ENCODE measurements around the gene ADRM1.

DNA sequence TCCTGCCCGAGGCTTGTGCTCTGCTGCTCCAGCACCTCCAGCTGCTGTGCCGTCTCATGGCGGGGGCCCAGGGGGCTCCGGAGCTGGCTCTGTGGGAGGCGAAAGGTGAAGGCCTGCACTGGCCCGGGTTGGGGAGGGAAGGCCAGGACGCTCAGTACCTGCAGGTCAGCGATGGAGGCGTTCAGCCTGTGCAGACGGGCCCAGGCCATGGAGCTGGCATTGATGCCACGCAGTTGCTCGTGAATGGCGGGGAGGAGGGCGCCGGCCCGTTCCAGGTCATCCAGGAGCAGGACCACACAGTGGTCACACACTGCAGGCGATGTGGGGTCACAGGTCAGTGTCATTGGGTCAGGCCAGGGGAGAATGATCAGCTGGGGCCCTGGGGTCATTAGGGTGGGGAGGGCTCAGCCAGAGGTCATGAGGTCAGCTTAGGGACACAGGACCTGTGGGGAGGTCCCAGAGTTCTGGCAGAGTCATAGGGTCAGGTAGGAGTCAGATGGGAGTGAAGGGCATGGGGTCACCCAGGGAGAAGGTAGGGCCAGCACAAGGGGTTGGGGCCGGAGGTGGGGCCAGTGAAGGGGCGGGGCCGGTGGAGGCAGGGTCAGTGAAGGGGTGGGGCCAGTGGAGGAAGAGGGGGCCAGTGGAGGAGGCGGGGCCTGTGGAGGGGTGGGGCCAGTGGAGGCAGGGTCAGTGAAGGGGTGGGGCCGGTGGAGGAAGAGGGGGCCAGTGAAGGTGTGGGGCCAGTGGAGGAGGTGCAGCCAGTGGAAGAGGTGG lies 18.0 kb downstream of the ADRM1 start:
- TF ChIP-seq, protein P1, sequence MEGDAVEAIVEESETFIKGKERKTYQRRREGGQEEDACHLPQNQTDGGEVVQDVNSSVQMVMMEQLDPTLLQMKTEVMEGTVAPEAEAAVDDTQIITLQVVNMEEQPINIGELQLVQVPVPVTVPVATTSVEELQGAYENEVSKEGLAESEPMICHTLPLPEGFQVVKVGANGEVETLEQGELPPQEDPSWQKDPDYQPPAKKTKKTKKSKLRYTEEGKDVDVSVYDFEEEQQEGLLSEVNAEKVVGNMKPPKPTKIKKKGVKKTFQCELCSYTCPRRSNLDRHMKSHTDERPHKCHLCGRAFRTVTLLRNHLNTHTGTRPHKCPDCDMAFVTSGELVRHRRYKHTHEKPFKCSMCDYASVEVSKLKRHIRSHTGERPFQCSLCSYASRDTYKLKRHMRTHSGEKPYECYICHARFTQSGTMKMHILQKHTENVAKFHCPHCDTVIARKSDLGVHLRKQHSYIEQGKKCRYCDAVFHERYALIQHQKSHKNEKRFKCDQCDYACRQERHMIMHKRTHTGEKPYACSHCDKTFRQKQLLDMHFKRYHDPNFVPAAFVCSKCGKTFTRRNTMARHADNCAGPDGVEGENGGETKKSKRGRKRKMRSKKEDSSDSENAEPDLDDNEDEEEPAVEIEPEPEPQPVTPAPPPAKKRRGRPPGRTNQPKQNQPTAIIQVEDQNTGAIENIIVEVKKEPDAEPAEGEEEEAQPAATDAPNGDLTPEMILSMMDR (conservative IDR thresholded peaks at IDR 0.05): no peak
- no peak for TF ChIP-seq ZFX (IDR thresholded peaks at IDR 0.05)
